ENCODE data around the gene ADAP1.

GRCh38 chr7:903921-904755 is 50.3 kb downstream of the ADAP1 start:
- TF ChIP-seq CTCF (IDR thresholded peaks at IDR 0.05; ENCODE audit: control extremely low read depth in 1 of 3, insufficient read depth in 1 of 3, low read depth in 1 of 3, low read length in 3 of 3) (no peak), HDAC2 (IDR thresholded peaks at IDR 0.05; ENCODE audit: borderline replicate concordance in 1 of 2, low read depth in 2 of 2, low read length in 2 of 2) (no peak), POLR2A (IDR thresholded peaks at IDR 0.05; ENCODE audit: control extremely low read depth in 1 of 2, low read depth in 2 of 2, low read length in 2 of 2) (no peak), RFX5 (IDR thresholded peaks at IDR 0.05; ENCODE audit: borderline replicate concordance, low read depth, low read length) (no peak), ATF3 (IDR thresholded peaks at IDR 0.05; ENCODE audit: insufficient read depth, low read depth, low read length) (no peak), EP300 (IDR thresholded peaks at IDR 0.05; ENCODE audit: borderline replicate concordance in 1 of 2, low read depth in 2 of 2, low read length in 2 of 2) (no peak), YY1 (IDR thresholded peaks at IDR 0.05; ENCODE audit: low read depth, low read length) (no peak), SRF (IDR thresholded peaks at IDR 0.05; ENCODE audit: low read depth, low read length) (no peak), RBBP5 (IDR thresholded peaks at IDR 0.05; ENCODE audit: borderline replicate concordance, low read depth, low read length) (no peak), RXRA (IDR thresholded peaks at IDR 0.05; ENCODE audit: insufficient read depth, low read depth, low read length) (no peak)
